HG03460 (cell line): Measurements from ENCODE around the gene CMIP.

ENCODE experiments used
- ATAC-seq: cut with Tn5 transposase; IDR thresholded peaks from one replicate; pipeline ENCODE4 v1.9.1; 2021; ENCODE audit not compliant: unreplicated experiment

The CMIP gene

GRCh38 chr16:81694494-81695280 lies 250.1 kb downstream of the CMIP start:
- no peak for ATAC-seq

- ATAC-seq = no peak
These were observed 250.9 kb downstream of the CMIP start for GRCh38 chr16:81695321-81696165.

GRCh38 chr16:81696166-81696960 lies 251.8 kb downstream of the CMIP start:
- ATAC-seq = no peak

GRCh38 chr16:81696961-81697615 lies 252.5 kb downstream of the CMIP start:
- ATAC-seq = no peak

- ATAC-seq = no peak
These were observed 253.2 kb downstream of the CMIP start for GRCh38 chr16:81697616-81698309.

DNA sequence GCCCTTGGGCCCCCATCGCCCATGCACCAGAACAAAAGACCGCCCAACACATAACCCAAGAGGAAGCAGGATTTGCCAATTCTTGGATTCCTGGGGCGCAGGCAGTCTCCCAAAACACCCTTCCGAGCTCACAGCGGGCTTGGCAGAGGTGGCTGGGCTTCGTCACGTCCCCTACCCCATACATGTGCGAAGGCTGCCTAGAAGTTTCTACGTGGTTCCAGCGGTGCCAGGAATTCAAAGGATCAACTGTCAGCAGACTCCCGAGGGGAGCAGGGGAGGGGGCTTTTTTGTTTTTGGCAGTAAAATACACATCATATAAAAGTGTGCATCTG lies 253.7 kb downstream of the CMIP start:
- ATAC-seq = no peak

DNA sequence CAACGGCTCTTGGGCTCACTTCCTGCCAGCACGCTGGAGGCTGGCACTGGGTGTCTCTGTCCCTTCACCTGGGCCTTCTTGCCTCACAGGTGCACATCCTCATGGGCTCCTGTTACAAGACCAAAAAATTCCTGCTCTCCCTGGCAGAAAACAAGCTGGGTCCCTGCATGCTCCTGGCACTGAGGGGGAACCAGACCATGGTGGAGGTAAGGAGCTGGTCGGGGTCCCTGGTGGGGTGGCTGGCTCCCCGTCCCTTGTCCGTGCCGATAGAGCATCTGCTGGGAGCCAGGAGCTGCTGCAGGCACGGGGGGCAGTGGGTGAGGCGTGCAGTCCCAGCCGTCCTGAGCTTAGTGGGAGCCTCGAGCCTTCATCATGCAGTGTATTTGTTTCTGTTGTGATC lies 255.0 kb downstream of the CMIP start:
- no peak for ATAC-seq

DNA sequence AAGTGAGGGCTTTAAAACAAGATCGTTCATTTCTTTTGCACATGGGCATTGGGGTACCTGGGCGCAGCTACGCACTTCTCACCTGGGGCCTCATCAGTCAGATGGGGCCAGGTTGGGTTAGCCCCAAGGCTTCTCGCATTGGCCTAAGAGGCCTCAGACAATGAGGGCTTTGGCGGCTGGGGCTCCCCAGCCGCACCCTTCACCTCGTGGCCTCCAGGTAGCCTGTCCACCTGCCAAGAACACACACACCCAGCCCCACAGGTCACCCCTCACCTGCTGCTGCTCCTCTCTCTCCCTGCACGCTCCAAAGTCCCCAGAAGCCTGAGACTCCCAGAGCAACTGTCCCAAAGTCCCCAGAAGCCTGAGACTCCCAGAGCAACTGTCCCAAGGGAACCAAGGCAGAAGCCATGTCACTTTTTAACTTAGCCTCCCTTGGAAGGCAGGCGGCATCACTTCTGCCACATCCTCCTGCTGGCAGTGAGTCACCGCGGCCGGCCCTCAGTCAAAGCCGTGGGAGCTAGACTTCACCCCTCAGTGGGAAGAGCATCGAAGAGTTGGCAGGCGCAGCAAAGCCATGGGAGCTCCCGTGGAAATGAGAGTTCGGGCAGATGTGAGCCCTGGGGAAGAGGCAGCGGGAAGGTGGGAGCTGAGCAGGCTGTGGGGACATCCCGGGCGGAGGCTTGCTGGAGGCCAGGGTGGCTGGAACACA lies 255.6 kb downstream of the CMIP start:
- no peak for ATAC-seq

GRCh38 chr16:81700780-81701165 lies 256.2 kb downstream of the CMIP start:
- no peak for ATAC-seq

DNA sequence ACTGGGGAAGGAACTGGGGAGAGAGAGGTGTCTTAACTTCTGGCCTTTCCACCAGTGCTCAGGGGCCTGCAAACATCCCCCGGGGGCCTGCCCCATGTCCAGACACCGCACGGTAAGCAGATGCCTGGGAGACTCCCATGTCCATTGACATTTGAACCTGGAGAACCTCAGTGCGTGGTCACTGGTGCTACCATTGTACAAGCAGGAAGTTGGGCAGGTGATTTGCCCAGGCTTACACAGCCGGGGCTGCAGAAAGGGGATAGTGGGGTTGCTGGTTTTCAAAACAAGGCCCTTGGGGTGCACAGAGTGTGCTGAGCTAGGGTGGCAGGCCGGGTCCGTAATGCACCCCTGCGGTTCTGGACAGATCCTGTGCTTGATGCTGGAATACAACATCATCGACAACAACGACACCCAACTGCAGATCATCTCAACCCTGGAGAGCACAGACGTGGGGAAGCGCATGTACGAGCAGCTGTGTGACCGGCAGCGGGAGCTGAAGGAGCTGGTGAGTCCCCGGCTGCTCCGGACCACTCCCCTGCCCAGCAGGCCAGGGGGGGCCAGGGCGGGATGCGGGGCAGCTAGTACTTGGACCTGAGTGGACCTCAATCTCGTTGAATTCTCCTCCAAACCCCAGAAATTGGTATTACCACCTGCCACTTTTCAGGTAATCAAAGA lies 256.8 kb downstream of the CMIP start:
- ATAC-seq = no peak

DNA sequence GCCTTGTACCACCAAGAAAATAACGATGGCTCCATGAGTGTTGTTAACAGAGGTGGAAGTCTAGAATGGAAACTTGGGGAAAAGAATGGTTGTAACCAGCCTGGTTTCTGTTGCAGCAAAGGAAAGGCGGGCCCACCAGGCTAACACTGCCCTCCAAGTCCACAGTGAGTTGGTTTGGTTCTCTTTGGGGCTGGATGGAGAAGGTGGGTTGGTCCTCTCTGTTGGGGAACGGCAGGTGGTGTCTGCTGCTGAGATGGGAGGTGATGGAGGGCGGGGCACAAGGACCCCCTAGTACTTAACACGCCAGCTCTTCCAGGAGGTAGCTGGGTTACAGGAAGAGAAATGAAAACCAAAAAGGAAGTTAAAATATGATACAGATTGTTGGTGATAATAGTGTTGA lies 257.9 kb downstream of the CMIP start:
- ATAC-seq = no peak

DNA sequence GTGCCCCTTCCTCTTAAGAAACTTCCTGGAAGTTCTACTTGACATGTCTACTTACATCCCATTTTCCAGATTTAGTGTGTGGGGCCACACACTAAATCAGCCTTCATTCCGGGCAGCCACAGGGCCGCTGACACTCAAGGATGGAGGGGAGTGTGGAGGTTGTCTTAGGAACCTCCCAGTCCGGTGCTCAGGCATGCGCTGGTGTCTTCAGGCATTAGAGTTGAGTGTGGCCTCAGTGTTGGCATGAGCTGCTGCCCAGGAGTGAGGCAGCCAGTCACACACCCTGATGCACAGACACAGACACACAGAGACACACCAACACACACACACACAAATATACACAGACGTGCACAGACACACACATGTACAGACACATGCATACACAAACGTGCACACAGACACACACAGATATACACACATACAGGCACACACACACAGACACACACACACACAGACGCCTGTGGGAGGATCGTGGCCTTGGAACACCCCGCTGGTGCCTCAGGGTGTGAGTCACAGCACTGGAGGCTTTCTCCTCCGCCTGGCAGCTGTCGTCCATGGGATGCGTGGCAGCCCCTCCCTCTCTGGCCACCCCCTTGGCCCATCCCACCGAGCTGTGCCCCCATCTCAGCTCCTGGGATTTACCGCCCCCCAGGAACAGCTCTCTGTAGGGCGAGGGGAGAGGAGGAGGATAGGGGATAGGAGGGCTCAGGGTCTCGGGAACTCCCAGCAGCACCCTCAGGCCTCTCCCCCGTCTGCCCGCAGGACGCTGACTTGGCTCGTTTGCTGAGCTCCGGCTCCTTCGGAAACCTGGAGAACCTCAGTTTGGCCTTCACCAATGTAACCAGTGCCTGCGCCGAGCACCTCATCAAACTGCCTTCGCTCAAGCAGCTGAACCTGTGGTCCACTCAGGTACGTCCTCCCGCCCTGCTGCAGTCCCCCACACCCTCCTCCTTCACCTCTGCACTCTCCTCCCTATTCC lies 258.9 kb downstream of the CMIP start:
- ATAC-seq = no peak

DNA sequence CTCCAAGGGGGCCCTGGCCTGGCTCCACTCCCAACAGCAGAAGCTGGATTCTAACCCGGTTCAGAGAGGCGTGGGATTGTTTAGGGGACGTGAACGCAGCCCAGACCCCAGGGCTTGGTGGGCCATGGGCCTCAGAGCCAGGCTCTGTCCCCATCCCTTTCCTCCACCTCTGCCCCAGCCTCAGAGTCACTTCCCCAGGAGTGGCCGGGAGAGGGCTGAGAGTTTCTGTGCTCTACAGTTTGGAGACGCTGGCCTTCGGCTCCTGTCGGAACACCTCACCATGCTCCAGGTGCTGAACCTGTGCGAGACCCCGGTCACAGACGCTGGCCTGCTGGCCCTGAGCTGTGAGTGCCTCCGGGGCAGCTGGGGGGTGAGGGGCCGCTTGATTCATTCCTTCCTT lies 260.7 kb downstream of the CMIP start:
- no peak for ATAC-seq

- ATAC-seq = no peak
These were observed 262.0 kb downstream of the CMIP start for GRCh38 chr16:81706327-81707295.

- no peak for ATAC-seq
These were observed 263.0 kb downstream of the CMIP start for GRCh38 chr16:81707411-81708265.
